ENCODE data around the gene SLC9A5. TPM values are rescaled to one million over a fixed set of nuclear protein-coding genes. Genes with fewer than 3 reads are reported as not detected.

Gene SLC9A5
- polyA plus RNA-seq, 1 donor (not counting 4 experiments of a cell fraction or from before 2014, with no cell fraction given), result 0.51 TPM

DNA sequence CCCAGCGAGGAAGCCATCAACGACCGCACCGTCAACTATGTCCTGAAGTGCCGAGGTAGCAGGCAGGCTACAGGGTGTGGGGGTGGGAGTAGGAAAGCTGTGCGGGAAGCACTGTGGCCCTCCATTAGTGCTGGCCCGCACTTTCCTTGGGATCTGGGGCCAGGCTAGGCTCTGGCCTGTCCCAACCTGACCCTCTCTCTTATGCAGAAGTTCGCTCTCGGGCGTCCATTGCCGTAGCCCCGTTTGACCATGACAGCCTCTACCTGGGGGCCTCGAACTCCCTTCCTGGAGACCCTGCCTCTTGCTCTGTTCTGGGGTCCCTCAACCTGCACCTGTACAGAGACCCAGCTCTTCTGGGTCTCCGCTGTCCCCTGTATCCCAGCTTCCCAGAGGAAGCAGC is 39.2 kb downstream of the SLC9A5 start:
- Histone ChIP-seq H3K9me1 (ENCODE audit: control insufficient read depth, extremely low read depth, insufficient read depth, low read length) (no peaks in the 10 kb centered on the region), H3K9ac (ENCODE audit: control insufficient read depth, extremely low read depth, insufficient read depth, low read length) (no peak overlapping the region), H3K36me3 (ENCODE audit: control insufficient read depth in 2 of 2, extremely low read depth in 1 of 2, insufficient read depth in 2 of 2, low read length in 2 of 2) (no peaks in the 10 kb centered on the region), H3K27me3 (ENCODE audit: control insufficient read depth, extremely low read depth, insufficient read depth, low read length) (peaks cover 21% of the 10 kb centered on the region), H3K4me3 (ENCODE audit: control insufficient read depth in 2 of 3, extremely low read depth in 1 of 3, insufficient read depth in 2 of 3, low read depth in 1 of 3, low read length in 3 of 3) (no peak overlapping the region), H3K4me1 (ENCODE audit: control insufficient read depth, extremely low read depth, insufficient read depth, low read length) (no peaks in the 10 kb centered on the region), H3K27ac (ENCODE audit: control insufficient read depth, insufficient read depth, low read length) (no peak overlapping the region), H2AFZ (ENCODE audit: control insufficient read depth, low read length) (no peak overlapping the region), H4K20me1 (ENCODE audit: control insufficient read depth, extremely low read depth, insufficient read depth, low read length) (no peaks in the 10 kb centered on the region), H3K79me2 (ENCODE audit: control insufficient read depth, insufficient read depth, low read length) (no peaks in the 10 kb centered on the region), H3K9me3 (ENCODE audit: control insufficient read depth, low read depth, low read length) (no peaks in the 10 kb centered on the region), H3K4me2 (ENCODE audit: control insufficient read depth, extremely low read depth, insufficient read depth, low read depth, low read length) (no peak overlapping the region)
- dilution Hi-C loops (cut with MboI; ENCODE audit: extremely low pct_ligation_motif_present, low sequenced_read_pairs), result no loop called here
- TF ChIP-seq, protein P1, sequence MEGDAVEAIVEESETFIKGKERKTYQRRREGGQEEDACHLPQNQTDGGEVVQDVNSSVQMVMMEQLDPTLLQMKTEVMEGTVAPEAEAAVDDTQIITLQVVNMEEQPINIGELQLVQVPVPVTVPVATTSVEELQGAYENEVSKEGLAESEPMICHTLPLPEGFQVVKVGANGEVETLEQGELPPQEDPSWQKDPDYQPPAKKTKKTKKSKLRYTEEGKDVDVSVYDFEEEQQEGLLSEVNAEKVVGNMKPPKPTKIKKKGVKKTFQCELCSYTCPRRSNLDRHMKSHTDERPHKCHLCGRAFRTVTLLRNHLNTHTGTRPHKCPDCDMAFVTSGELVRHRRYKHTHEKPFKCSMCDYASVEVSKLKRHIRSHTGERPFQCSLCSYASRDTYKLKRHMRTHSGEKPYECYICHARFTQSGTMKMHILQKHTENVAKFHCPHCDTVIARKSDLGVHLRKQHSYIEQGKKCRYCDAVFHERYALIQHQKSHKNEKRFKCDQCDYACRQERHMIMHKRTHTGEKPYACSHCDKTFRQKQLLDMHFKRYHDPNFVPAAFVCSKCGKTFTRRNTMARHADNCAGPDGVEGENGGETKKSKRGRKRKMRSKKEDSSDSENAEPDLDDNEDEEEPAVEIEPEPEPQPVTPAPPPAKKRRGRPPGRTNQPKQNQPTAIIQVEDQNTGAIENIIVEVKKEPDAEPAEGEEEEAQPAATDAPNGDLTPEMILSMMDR (optimal IDR thresholded peaks at IDR 0.05 in 1 of 3, IDR thresholded peaks at IDR 0.05 in 1 of 3, conservative IDR thresholded peaks at IDR 0.05 in 1 of 3; ENCODE audit: extremely low read depth in 1 of 3, insufficient read depth in 2 of 3, low read length in 3 of 3), result no peak
- no peak for TF ChIP-seq EZH2 (IDR thresholded peaks at IDR 0.05; ENCODE audit: low read length)
- DNase-seq (ENCODE audit: low read depth, low spot score), result no peak
- FAIRE-seq, result no peak

DNA sequence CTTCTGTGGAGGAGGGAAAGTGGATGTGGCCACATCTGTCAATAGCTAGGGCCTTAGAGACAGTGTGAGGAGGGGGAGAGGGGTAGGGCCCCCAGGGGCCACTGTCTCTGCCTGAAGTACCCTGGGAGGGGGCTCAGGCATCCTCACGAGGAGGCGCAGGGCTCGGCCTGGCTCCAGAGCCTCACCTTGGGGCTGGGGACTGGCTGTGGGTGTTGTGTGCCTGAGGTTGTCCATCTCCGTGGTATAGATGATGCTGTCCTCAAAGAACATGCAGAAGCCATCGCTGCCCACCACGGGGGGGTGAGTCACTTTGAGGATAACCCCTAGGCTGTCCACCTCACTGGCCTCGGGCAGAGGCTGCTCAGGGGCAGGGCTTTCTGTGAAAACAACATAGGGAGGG is 42.7 kb downstream of the SLC9A5 start:
- no peak overlapping the region for H2AFZ ChIP-seq (ENCODE audit: control insufficient read depth, low read length)
- H3K36me3 ChIP-seq (ENCODE audit: control insufficient read depth in 2 of 2, extremely low read depth in 1 of 2, insufficient read depth in 2 of 2, low read length in 2 of 2), result no peaks in the 10 kb centered on the region
- H3K79me2 ChIP-seq (ENCODE audit: control insufficient read depth, insufficient read depth, low read length), result no peaks in the 10 kb centered on the region
- FAIRE-seq (no peak), DNase-seq (ENCODE audit: low read depth, low spot score) (no peak)
- no peaks in the 10 kb centered on the region for H4K20me1 ChIP-seq (ENCODE audit: control insufficient read depth, extremely low read depth, insufficient read depth, low read length)
- H3K4me1 ChIP-seq (ENCODE audit: control insufficient read depth, extremely low read depth, insufficient read depth, low read length), result no peaks in the 10 kb centered on the region
- H3K9ac ChIP-seq (ENCODE audit: control insufficient read depth, extremely low read depth, insufficient read depth, low read length), result no peak overlapping the region
- peaks cover 33% of the 10 kb centered on the region for H3K27me3 ChIP-seq (ENCODE audit: control insufficient read depth, extremely low read depth, insufficient read depth, low read length)
- H3K27ac ChIP-seq (ENCODE audit: control insufficient read depth, insufficient read depth, low read length), result no peak overlapping the region
- no peak overlapping the region for H3K4me3 ChIP-seq (ENCODE audit: control insufficient read depth in 2 of 3, extremely low read depth in 1 of 3, insufficient read depth in 2 of 3, low read depth in 1 of 3, low read length in 3 of 3)
- TF ChIP-seq, protein P1 (optimal IDR thresholded peaks at IDR 0.05 in 1 of 3, IDR thresholded peaks at IDR 0.05 in 1 of 3, conservative IDR thresholded peaks at IDR 0.05 in 1 of 3; ENCODE audit: extremely low read depth in 1 of 3, insufficient read depth in 2 of 3, low read length in 3 of 3), result no peak
- no peak for TF ChIP-seq EZH2 (IDR thresholded peaks at IDR 0.05; ENCODE audit: low read length)
- no peaks in the 10 kb centered on the region for H3K9me1 ChIP-seq (ENCODE audit: control insufficient read depth, extremely low read depth, insufficient read depth, low read length)
- no peak overlapping the region for H3K4me2 ChIP-seq (ENCODE audit: control insufficient read depth, extremely low read depth, insufficient read depth, low read depth, low read length)
- H3K9me3 ChIP-seq (ENCODE audit: control insufficient read depth, low read depth, low read length), result no peaks in the 10 kb centered on the region
- dilution Hi-C loops (cut with MboI; ENCODE audit: extremely low pct_ligation_motif_present, low sequenced_read_pairs), result no loop called here
